Endothelial cell of umbilical vein (primary cell): ENCODE measurements around the gene PPP4R1. TPM values are rescaled to one million over a fixed set of nuclear protein-coding genes. Genes with fewer than 3 reads are reported as not detected.

ENCODE experiments used
- Bru-seq: library from RNA; stranded (reverse); fragments of 400-500 nt; gene quantifications from one replicate; lab custom pipeline; 2021; lab: Mats Ljungman, UMichigan
- BruChase-seq, 2 experiments: library from RNA; stranded (reverse); fragments of 400-500 nt; gene quantifications; one replicate each; lab custom pipeline; 2021; lab: Mats Ljungman, UMichigan
- BruUV-seq: library from RNA; stranded (reverse); fragments of 400-500 nt; replicated peaks from 2 replicates; lab custom pipeline; 2021; lab: Mats Ljungman, UMichigan
- CTCF ChIA-PET: fragments of 300-600, 350-600 bp; sonication (Branson Sonifier 250); formaldehyde crosslinking; loops from one replicate; lab custom pipeline; 2021; ENCODE audit warnings: antibody characterized with exemption, inconsistent platforms; lab: Charles Lee
- POLR2A ChIA-PET: fragments of 300-600, 350-600 bp; sonication (Branson Sonifier 250); formaldehyde crosslinking; loops from one replicate; lab custom pipeline; 2021; ENCODE audit warnings: antibody characterized with exemption, inconsistent platforms; lab: Charles Lee
- DNase-seq: peaks from one replicate; pipeline ENCODE4 v3.0.0-alpha.2; 2011; ENCODE audit warnings: low read depth, low spot score
- FAIRE-seq: peaks from 2 replicates; lab custom pipeline; 2011; peaks lifted over from hg19 to GRCh38; lab: Jason Lieb, UNC
- H2AFZ ChIP-seq: 2 replicates; pipeline ENCODE4 v1.6.0; 2012; ENCODE audit warnings: low read depth, low read length, control low read depth, inconsistent platforms
- H3K27ac ChIP-seq: 2 replicates; pipeline ENCODE4 v1.5.1; 2011; ENCODE audit warnings: low read depth, mild to moderate bottlenecking, control low read depth, low read length, moderate library complexity; ENCODE audit not compliant: insufficient read depth
- H3K27me3 ChIP-seq, 2 experiments: 2 replicates each; pipeline versions ENCODE4 v1.6.0 to v1.6.1; 2011; ENCODE audit warnings: low read length in 2 of 2, mixed read lengths in 1 of 2; ENCODE audit not compliant: control insufficient read depth in 2 of 2, insufficient read depth in 2 of 2
- H3K36me3 ChIP-seq, 2 experiments: 2 replicates in 1 of 2; 3 replicates in 1 of 2; pipeline ENCODE4 v1.5.1; 2011; ENCODE audit warnings: low read length in 2 of 2, mild to moderate bottlenecking in 1 of 2, moderate library complexity in 1 of 2; ENCODE audit not compliant: control insufficient read depth in 2 of 2, insufficient read depth in 2 of 2; ENCODE audit errors: extremely low read depth in 1 of 2
- H3K4me1 ChIP-seq: 3 replicates; pipeline ENCODE4 v1.5.1; 2011; ENCODE audit warnings: mild to moderate bottlenecking, low read length; ENCODE audit not compliant: control insufficient read depth, insufficient read depth; ENCODE audit errors: extremely low read depth
- H3K4me2 ChIP-seq: 2 replicates; pipeline ENCODE4 v1.6.1; 2011; ENCODE audit warnings: low read length, control low read depth, mixed read lengths; ENCODE audit not compliant: insufficient read depth
- H3K4me3 ChIP-seq, 3 experiments: fragments of 200-600 bp in 1 of 3; sonication (generic), shearing (Covaris generic) in 1 of 3; replicated peaks in 1 of 3; 2 replicates each; pipeline ENCODE4 v1.5.1; 2011 to 2016; ENCODE audit warnings: control low read depth in 3 of 3, low read length in 3 of 3, mild to moderate bottlenecking in 2 of 3, inconsistent platforms in 1 of 3, low read depth in 1 of 3, moderate library complexity in 1 of 3; ENCODE audit not compliant: insufficient read depth in 1 of 3
- H3K79me2 ChIP-seq: 2 replicates; pipeline ENCODE4 v1.6.0; 2012; ENCODE audit warnings: low read length, inconsistent platforms; ENCODE audit not compliant: control insufficient read depth, insufficient read depth
- H3K9ac ChIP-seq: replicated peaks from 2 replicates; pipeline ENCODE3; 2011; ENCODE audit warnings: low read length, control low read depth; ENCODE audit not compliant: insufficient read depth; ENCODE audit errors: extremely low read depth
- H3K9me1 ChIP-seq: replicated peaks from 3 replicates; pipeline ENCODE4 v1.6.0; 2011; ENCODE audit warnings: mild to moderate bottlenecking, low read length; ENCODE audit not compliant: control insufficient read depth, insufficient read depth; ENCODE audit errors: extremely low read depth
- H3K9me3 ChIP-seq: replicated peaks from 2 replicates; pipeline ENCODE4 v1.5.1; 2012; ENCODE audit warnings: low read length, inconsistent platforms; ENCODE audit not compliant: control insufficient read depth, insufficient read depth
- H4K20me1 ChIP-seq: replicated peaks from 2 replicates; pipeline ENCODE3; 2011; ENCODE audit warnings: mild to moderate bottlenecking, low read length; ENCODE audit not compliant: control insufficient read depth, insufficient read depth; ENCODE audit errors: extremely low read depth
- CTCF ChIP-seq, 2 donors: IDR thresholded peaks; 1 replicate in 1 of 2; 2 replicates in 1 of 2; pipeline ENCODE4 v1.5.1; 2011; ENCODE audit warnings: low read length in 2 of 2, mild to moderate bottlenecking in 2 of 2, moderate library complexity in 2 of 2, control low read depth in 1 of 2, inconsistent platforms in 1 of 2, low read depth in 1 of 2; ENCODE audit not compliant: insufficient read depth in 1 of 2; ENCODE audit errors: extremely low read depth in 1 of 2
- EZH2 ChIP-seq: IDR thresholded peaks from 2 replicates; pipeline ENCODE4 v1.6.1; 2012; ENCODE audit warnings: borderline replicate concordance, low read depth, mild to moderate bottlenecking, moderate library complexity, low read length, inconsistent platforms; ENCODE audit not compliant: severe bottlenecking
- FOS ChIP-seq: IDR thresholded peaks from 2 replicates; pipeline ENCODE4 v1.6.1; 2011; ENCODE audit warnings: mild to moderate bottlenecking, low read length, moderate library complexity, borderline replicate concordance; ENCODE audit not compliant: insufficient read depth
- GATA2 ChIP-seq: IDR thresholded peaks from 2 replicates; pipeline ENCODE4 v1.7.0; 2011; ENCODE audit warnings: low read depth, mild to moderate bottlenecking, moderate library complexity, mixed read lengths, low read length; ENCODE audit not compliant: insufficient read length, insufficient read depth
- JUN ChIP-seq: IDR thresholded peaks from 2 replicates; pipeline ENCODE4 v1.6.1; 2011; ENCODE audit warnings: borderline replicate concordance, low read depth; ENCODE audit not compliant: insufficient read length, insufficient read depth
- MAX ChIP-seq: IDR thresholded peaks from 2 replicates; pipeline ENCODE4 v1.6.1; 2011; ENCODE audit not compliant: insufficient read depth, insufficient read length
- POLR2A ChIP-seq: IDR thresholded peaks from 2 replicates; pipeline ENCODE4 v1.6.1; 2012; ENCODE audit warnings: low read depth, mild to moderate bottlenecking, control low read depth, low read length
- POLR2AphosphoS5 ChIP-seq: IDR thresholded peaks from 2 replicates; pipeline ENCODE4 v1.6.1; 2012; ENCODE audit warnings: low read depth, mild to moderate bottlenecking, control low read depth, low read length, moderate library complexity; ENCODE audit not compliant: insufficient read depth
- dilution Hi-C: fragments of 300-500 bp; cut with MboI; formaldehyde crosslinking; loops from one replicate; pipeline ENCODE4 v1.15.0; 2019; ENCODE audit warnings: low sequenced_read_pairs; ENCODE audit not compliant: extremely low pct_ligation_motif_present
- intact Hi-C: fragments of 100-400 bp; cut with micrococcal nuclease; formaldehyde crosslinking; loops from one replicate; pipeline ENCODE4 v1.10.0; 2022
- long read RNA-seq: library from polyadenylated mRNA; stranded (forward); transcript quantifications from one replicate; pipeline ENCODE4 v2.0.0, GENCODE V29; 2021
- polyA minus RNA-seq, 3 experiments: library from RNA; depleted of rRNA, polyadenylated mRNA; stranded (reverse); fragments of >200 nt; gene quantifications; 1 replicate in 1 of 3; 2 replicates in 2 of 3; pipeline ENCODE4 v1.2.3, GENCODE V29; 2011
- polyA plus RNA-seq, 4 experiments: library from polyadenylated mRNA; depleted of rRNA in 3 of 4; stranded (reverse) in 3 of 4; unstranded in 1 of 4; fragments of >200 nt; gene quantifications; 2 replicates each; pipeline versions ENCODE4 v1.2.1 to v1.2.3, GENCODE V29; 2011 to 2012; ENCODE audit warnings: missing spikeins in 1 of 4
- total RNA-seq: library from RNA; stranded (reverse); gene quantifications from 2 replicates; pipeline ENCODE4 v1.2.3, GENCODE V29; 2021

Gene PPP4R1
- 152 and 168 TPM in 2 replicates for total RNA-seq
- polyA plus RNA-seq: 121 and 138 TPM in 2 replicates
- 114 and 133 TPM in 2 replicates for polyA plus RNA-seq (2011; cell fraction: cytosol; rRNA removed)
- 274 and 307 TPM in 2 replicates for polyA plus RNA-seq (2011; cell fraction: nucleus; rRNA removed)
- polyA plus RNA-seq (2012): 89.0 and 107 TPM in 2 replicates
- polyA minus RNA-seq: 251 and 272 TPM in 2 replicates
- polyA minus RNA-seq (2011; cell fraction: cytosol; rRNA and poly(A)+ RNA removed): 44.9 TPM
- 138 and 202 TPM in 2 replicates for polyA minus RNA-seq (2011; cell fraction: nucleus; rRNA and poly(A)+ RNA removed)
- percentile 96 among the genes with signal in this experiment for Bru-seq, nascent RNA
- BruChase-seq, experiment 1, labeled RNA remaining after a 6-hour chase: percentile 91 among the genes with signal in this experiment
- percentile 94 among the genes with signal in this experiment for BruChase-seq, experiment 2, labeled RNA remaining after a 2-hour chase
- long read RNA-seq, transcript PPP4R1-203 (20 exons, 3,925 nt): minor isoform, 23 of 92 reads
- long read RNA-seq, transcript PPP4R1-202 (20 exons, 3,885 nt): major isoform, 28 of 92 reads
- long read RNA-seq, partial matches to known transcripts: 18 of 92 reads
- long read RNA-seq, other reads (novel, unspliced or antisense): 22 of 92 reads

- intact Hi-C loops: loop anchor here (1.0 to 10.0 kb wide), 2 partner anchors 29 to 910 kb away; partner anchors contain the start of gene NAPG
- ChIA-PET CTCF (interaction anchor here (0.7 to 1.7 kb wide), 5 partner anchors 12 to 47 kb away, joined by 3 to 9 read pairs (median 4); no protein-coding TSS in a partner anchor), POLR2A (interaction anchor here (1.3 kb wide), 1 partner anchor 128 kb away, joined by 3 read pairs; no protein-coding TSS in a partner anchor)
- dilution Hi-C loops: no loop called here
- H3K4me3 ChIP-seq: peak within 1 kb of the TSS; percentile 93 to 99 (median 98)
- H3K27me3 ChIP-seq: no peaks in the 10 kb centered on the region
- no peaks in the 10 kb centered on the region for H3K9me3 ChIP-seq
- H3K36me3 ChIP-seq: peaks cover 6 to 8% of the 10 kb centered on the region in 2 experiments
- peaks cover 2% of the 10 kb centered on the region for H4K20me1 ChIP-seq
- no peaks in the 10 kb centered on the region for H3K9me1 ChIP-seq
- TF ChIP-seq EZH2 (no peak), JUN (no peak), CTCF (IDR thresholded peaks at IDR 0.05; ENCODE audit: extremely low read depth in 1 of 2, insufficient read depth in 1 of 2, low read depth in 1 of 2, low read length in 2 of 2) (no peak), FOS (no peak), POLR2A (peak; percentile 59), POLR2AphosphoS5 (peak; percentile 73), MAX (peak; percentile 25), GATA2 (no peak)
- BruUV-seq: no TSS peak
- H3K27ac ChIP-seq: peak within 1 kb of the TSS; percentile 86
- peak within 1 kb of the TSS; percentile 65 for H2AFZ ChIP-seq
- FAIRE-seq (peak; percentile 44), DNase-seq (peak; percentile 79)
- H3K4me2 ChIP-seq: peak within 1 kb of the TSS; percentile 98
- H3K79me2 ChIP-seq: peaks cover 54% of the 10 kb centered on the region
- H3K4me1 ChIP-seq: peaks cover 51% of the 10 kb centered on the region
- H3K9ac ChIP-seq: peak within 1 kb of the TSS; percentile 97
These were observed at the start of gene PPP4R1 for GRCh38 chr18:9614401-9615279. PPP4R1 (minus strand) TSS chr18:9614559; CDS start chr18:9614484, 75 bp downstream.
